AG04450 (cell line): ENCODE results near the gene BCO1. TPM values are rescaled to one million over a fixed set of nuclear protein-coding genes. Genes with fewer than 3 reads are reported as not detected.

Experiments
- CTCF ChIA-PET: fragments of 300-600, 350-600 bp; formaldehyde crosslinking; extraction: SDS; loops from one replicate; lab custom pipeline; 2022; ENCODE audit warnings: antibody characterized with exemption, inconsistent platforms; lab: Charles Lee
- POLR2A ChIA-PET: fragments of 350-600 bp; formaldehyde crosslinking; extraction: SDS; loops from one replicate; lab custom pipeline; 2021; ENCODE audit warnings: antibody characterized with exemption, inconsistent platforms; lab: Yijun Ruan, JAX
- DNase-seq: peaks from one replicate; pipeline ENCODE4 v3.0.0-alpha.2; 2011; ENCODE audit warnings: low read depth, low spot score
- H3K27ac ChIP-seq: one replicate; pipeline ENCODE4 v1.5.1; 2012; ENCODE audit warnings: low read depth, low read length, control low read depth
- H3K27me3 ChIP-seq: one replicate; pipeline ENCODE4 v1.6.0; 2012; ENCODE audit warnings: low read length; ENCODE audit not compliant: control insufficient read depth, insufficient read depth
- H3K4me3 ChIP-seq: 2 replicates; pipeline ENCODE4 v1.5.1; 2011; ENCODE audit warnings: mild to moderate bottlenecking, low read depth, low read length, control low read depth
- H3K9me3 ChIP-seq: 2 replicates; pipeline ENCODE4 v1.5.1; 2012; ENCODE audit warnings: low read length; ENCODE audit not compliant: control insufficient read depth, insufficient read depth
- CTCF ChIP-seq: IDR thresholded peaks from 2 replicates; pipeline ENCODE4 v1.5.1; 2011; ENCODE audit warnings: low read depth, low read length, control low read depth, inconsistent platforms
- polyA plus RNA-seq: library from polyadenylated mRNA; depleted of rRNA; stranded (reverse); fragments of >200 nt; gene quantifications from 2 replicates; pipeline ENCODE4 v1.2.3, GENCODE V29; 2011

Gene BCO1
- polyA plus RNA-seq, 1 experiment = not detected

- POLR2A ChIA-PET = no interaction called here
- CTCF ChIA-PET = no interaction called here
- no peak for DNase-seq
- no peaks in the 10 kb centered on the region for H3K9me3 ChIP-seq
- H3K27ac ChIP-seq = no peak overlapping the region
- no peaks in the 10 kb centered on the region for H3K27me3 ChIP-seq
- TF ChIP-seq CTCF = no peak
- H3K4me3 ChIP-seq = no peak overlapping the region
Observed at GRCh38 chr16:81307770-81308169, 69.3 kb downstream of the BCO1 start.

DNA sequence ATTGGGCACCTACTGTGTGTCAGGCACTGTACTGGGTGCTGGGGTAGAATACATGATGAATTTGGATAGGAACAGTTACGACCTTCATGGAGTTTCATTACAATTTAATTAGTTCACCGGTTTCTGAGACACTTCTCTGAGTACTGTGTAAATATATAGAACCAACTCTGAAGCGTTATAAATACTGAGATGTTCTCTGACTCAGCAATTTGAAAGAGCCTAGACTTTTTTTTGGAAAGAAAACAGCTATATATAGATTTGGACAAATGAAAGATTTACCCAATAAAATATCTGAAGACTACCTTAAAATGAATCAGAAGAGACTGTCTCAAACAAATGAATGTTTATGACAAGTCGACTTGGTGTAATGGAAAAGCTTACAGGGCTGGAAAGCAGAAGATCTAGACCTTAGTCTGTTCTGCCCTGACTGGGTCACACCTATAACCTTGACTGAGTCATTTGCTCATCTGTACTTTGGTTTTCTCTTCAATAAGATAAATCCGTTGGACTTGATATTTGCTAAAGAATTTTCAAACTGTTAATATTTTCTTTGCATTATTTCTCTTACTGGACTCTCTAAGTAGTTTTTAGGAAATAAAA is 71.7 kb downstream of the BCO1 start:
- H3K9me3 ChIP-seq = no peaks in the 10 kb centered on the region
- no peak overlapping the region for H3K27ac ChIP-seq
- H3K4me3 ChIP-seq = no peak overlapping the region
- no peaks in the 10 kb centered on the region for H3K27me3 ChIP-seq
- no peak for DNase-seq
- POLR2A ChIA-PET = no interaction called here
- TF ChIP-seq CTCF = no peak
- CTCF ChIA-PET = interaction anchor here (5.7 kb wide), 1 partner anchor 49 kb away, joined by 16 read pairs; no protein-coding TSS in a partner anchor

GRCh38 chr16:81311762-81312161 is 73.3 kb downstream of the BCO1 start:
- POLR2A ChIA-PET = no interaction called here
- CTCF ChIA-PET = interaction anchor here (5.7 kb wide), 1 partner anchor 51 kb away, joined by 16 read pairs; no protein-coding TSS in a partner anchor
- TF ChIP-seq CTCF = no peak

DNA sequence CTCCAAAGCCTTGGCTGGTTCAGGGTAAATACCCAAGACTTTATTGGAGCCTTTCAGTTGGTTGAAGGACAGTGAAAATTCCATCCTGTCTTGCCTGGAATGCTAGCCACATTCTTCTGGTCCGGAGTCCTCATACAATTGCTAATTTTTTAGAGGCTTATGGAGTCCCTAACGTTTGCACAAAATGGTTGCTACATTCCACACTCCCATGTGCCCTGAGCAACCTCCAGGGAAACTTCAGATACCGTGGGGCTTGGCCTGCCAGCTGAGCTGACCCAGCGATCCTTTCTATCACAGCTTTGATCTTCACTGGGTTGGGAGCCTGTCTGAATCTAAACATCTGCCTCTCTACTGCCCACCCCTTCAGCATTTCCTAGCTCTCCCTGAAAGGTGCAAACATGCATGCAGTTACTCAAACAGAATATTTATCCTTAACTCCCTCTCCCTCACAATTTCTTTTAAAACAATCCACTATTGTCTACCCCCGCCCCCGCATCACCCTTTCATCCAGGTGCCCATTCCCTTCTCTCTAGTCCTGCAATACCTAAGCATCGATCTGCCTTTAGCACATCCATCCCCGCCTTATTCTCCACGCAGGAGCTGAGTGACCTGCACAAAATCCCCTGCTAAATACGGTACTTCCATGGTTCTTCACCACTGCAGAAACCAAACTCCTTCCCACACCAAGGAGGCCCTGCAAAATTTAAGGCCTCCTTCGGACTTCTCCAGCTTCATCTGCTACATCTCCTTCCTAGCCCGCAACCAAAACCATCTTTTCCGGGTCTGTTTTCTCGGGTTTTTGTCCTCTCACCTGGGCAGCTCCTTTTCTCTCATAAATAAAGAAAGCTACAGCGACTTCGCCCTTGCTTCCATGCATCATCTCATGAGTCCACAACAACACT is 75.5 kb downstream of the BCO1 start:
- H3K9me3 ChIP-seq = no peaks in the 10 kb centered on the region
- H3K4me3 ChIP-seq = peak overlapping the region; percentile 72
- no peak for TF ChIP-seq CTCF
- no peak for DNase-seq
- ChIA-PET CTCF (interaction anchor here (1.0 to 5.7 kb wide), 4 partner anchors 50 to 310 kb away, joined by 3 to 16 read pairs (median 4); no protein-coding TSS in a partner anchor), POLR2A (interaction anchor here (0.8 to 1.0 kb wide), 4 partner anchors 91 to 856 kb away, joined by 3 to 5 read pairs (median 4); partner anchors contain the start of genes C16orf46 and MPHOSPH6)
- no peaks in the 10 kb centered on the region for H3K27me3 ChIP-seq
- H3K27ac ChIP-seq = peak overlapping the region; percentile 40

More at GRCh38 chr16:81311762-81312161, 73.3 kb downstream of the BCO1 start:
- H3K27me3 ChIP-seq = no peaks in the 10 kb centered on the region
- DNase-seq = no peak
- no peaks in the 10 kb centered on the region for H3K9me3 ChIP-seq
- no peak overlapping the region for H3K27ac ChIP-seq
- H3K4me3 ChIP-seq = no peak overlapping the region
